Activated naive CD4-positive, alpha-beta T cell treated with anti-CD3 and anti-CD28 coated beads, Interleukin-2, amount 10 ng/mL, durations not matched to agents 7 days and 5 days (primary cell): ENCODE results near the gene KMT5B.
A peak's percentile ranks its signal among the peaks of the same experiment; 100 is the strongest.
"Not testable (repeated sequence)": the region's sequence is repeated elsewhere in the genome, so short reads cannot be mapped to it uniquely, and the experiment has no call there.

Source experiments
- CTCF ChIA-PET: fragments of 350-600 bp; sonication (Branson Sonifier 250); formaldehyde crosslinking; loops from one replicate; lab custom pipeline; 2021; ENCODE audit warnings: antibody characterized with exemption; lab: Charles Lee
- DNase-seq: peaks from one replicate; pipeline ENCODE4 v3.0.0-alpha.2; 2020
- H3K27ac Mint-ChIP-seq: one replicate; pipeline ENCODE4 v1.8.0; 2021; ENCODE audit warnings: mild to moderate bottlenecking, moderate library complexity, mixed read lengths
- H3K27me3 Mint-ChIP-seq: one replicate; pipeline ENCODE4 v1.8.0; 2021; ENCODE audit warnings: mild to moderate bottlenecking, mixed read lengths
- H3K36me3 Mint-ChIP-seq: one replicate; pipeline ENCODE4 v1.8.0; 2021; ENCODE audit warnings: mixed read lengths
- H3K4me1 Mint-ChIP-seq: one replicate; pipeline ENCODE4 v1.8.0; 2021; ENCODE audit warnings: mixed read lengths
- H3K4me3 Mint-ChIP-seq: one replicate; pipeline ENCODE4 v1.8.0; 2021; ENCODE audit warnings: mild to moderate bottlenecking, moderate library complexity, mixed read lengths
- H3K9me3 Mint-ChIP-seq: one replicate; pipeline ENCODE4 v1.8.0; 2021; ENCODE audit warnings: mixed read lengths

The KMT5B gene

DNA sequence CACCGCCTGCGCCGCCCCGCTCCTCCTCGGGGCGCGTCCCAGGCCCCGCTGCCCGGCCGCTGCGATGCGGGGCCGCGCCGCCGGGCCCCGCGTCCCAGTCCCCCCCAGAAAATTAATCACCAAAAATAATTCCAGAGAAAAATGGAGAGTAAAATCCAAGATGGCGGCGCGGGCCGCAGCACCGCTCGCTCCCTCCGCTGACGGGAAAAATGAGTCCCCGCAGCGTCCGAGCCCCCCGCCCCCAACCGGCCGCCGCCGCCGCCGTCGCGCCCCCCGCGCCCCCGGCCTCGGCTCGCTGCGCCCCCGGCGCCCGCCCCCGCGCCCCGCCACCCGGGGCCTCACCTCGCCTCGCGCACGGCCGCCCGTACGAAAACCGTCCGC, at the start of gene KMT5B:
KMT5B (minus strand) TSS at position 162 of the 381 bp plus-strand sequence. CDS start 23,220 bp downstream, outside the sequence.
- CTCF ChIA-PET, result no interaction called here
- peak within 1 kb of the TSS; percentile 95 for H3K27ac Mint-ChIP-seq
- no peaks in the 10 kb centered on the region for H3K9me3 Mint-ChIP-seq
- peaks cover 51% of the 10 kb centered on the region for H3K4me1 Mint-ChIP-seq
- H3K36me3 Mint-ChIP-seq, result peaks cover 5% of the 10 kb centered on the region
- DNase-seq, result no peak
- peak within 1 kb of the TSS; percentile 88 for H3K4me3 Mint-ChIP-seq
- H3K27me3 Mint-ChIP-seq, result peaks cover 57% of the 10 kb centered on the region

DNA sequence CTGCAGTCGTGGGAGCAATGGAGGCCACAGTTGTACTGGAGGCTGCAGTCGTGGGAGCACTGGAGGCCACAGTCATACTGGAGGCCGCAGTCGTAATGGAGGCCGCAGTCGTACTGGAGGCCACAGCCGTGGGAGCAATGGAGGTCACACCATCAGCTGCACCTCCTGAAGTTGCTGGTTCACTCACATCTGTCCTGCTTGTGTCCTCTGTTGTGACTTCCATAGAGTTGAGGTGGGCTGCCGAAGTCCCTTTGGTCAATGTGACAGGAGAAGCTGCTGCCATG, 49.4 kb upstream of the KMT5B start:
- peaks cover 27% of the 10 kb centered on the region for H3K36me3 Mint-ChIP-seq
- no peaks in the 10 kb centered on the region for H3K9me3 Mint-ChIP-seq
- no peak overlapping the region for H3K4me3 Mint-ChIP-seq
- peaks cover 6% of the 10 kb centered on the region for H3K27me3 Mint-ChIP-seq
- DNase-seq, result no peak
- no peak overlapping the region for H3K27ac Mint-ChIP-seq
- CTCF ChIA-PET, result no interaction called here
- peaks cover 10% of the 10 kb centered on the region for H3K4me1 Mint-ChIP-seq

DNA sequence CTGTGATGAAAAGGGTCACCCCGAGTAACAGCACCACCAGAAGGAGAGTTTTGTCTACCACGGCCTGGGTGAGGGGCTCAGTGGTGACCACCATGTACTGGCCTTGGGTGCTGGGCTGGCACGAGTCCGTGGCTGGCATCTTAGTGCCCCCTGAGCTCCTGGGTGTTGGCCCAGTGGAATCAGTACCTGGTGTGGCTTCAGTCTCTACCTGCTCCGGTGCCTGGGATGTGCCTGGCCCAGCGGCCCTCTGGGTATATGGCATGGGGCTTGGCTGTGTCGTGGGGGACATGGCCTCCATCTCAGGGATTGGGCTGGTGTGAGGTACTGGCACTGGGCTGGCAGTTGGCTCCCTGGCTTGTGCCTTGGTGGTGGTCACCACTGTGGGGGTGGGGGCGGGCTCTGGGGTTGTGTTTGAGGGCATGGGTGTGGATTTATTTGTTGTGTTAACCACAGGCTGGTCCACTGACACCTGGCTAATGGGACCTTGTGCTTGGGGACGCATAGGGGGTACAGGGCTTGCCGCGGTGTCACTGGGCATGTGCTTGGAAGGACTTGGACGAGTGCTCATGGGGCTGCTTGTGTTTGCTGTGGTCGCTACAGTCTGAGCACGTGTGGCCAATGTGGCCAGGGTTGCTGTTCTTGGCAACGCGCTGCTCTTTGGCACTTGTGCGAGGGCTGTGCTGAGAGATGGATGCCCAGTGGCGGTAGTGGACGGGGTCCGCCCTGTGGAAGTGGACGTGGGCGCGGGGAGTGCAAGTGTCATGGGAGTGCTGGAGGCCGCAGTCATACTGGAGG, 48.9 kb upstream of the KMT5B start:
- Mint-ChIP-seq H3K4me3 (no peak overlapping the region), H3K4me1 (peaks cover 11% of the 10 kb centered on the region), H3K27ac (no peak overlapping the region), H3K27me3 (peaks cover 8% of the 10 kb centered on the region), H3K9me3 (no peaks in the 10 kb centered on the region), H3K36me3 (peaks cover 26% of the 10 kb centered on the region)
- CTCF ChIA-PET, result interaction anchor here (7.5 kb wide), 1 partner anchor 36 kb away, joined by 173 read pairs; no protein-coding TSS in a partner anchor
- no peak for DNase-seq

DNA sequence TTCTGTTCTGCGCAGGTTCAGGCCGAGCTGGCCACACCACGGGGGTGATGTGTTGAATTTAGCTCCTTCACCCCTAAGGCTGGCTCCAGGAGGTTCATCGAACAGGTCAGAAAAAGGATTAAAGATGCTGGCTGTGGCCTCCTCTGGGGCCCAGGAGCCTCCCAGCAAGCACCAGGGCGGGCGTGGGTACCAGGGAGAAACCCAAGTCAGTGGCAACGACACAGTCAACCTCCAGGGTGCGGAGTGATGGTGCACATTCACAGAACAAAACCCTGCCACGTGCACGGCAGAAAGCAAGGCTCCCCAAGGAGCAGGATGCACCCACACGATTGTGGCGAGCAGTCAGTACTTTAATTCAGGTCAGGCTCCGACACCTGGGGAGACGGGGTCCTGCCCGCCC, 47.9 kb upstream of the KMT5B start:
- H3K36me3 Mint-ChIP-seq, result peaks cover 19% of the 10 kb centered on the region
- no peak for DNase-seq
- peaks cover 4% of the 10 kb centered on the region for H3K4me1 Mint-ChIP-seq
- no peak overlapping the region for H3K4me3 Mint-ChIP-seq
- peaks cover 11% of the 10 kb centered on the region for H3K27me3 Mint-ChIP-seq
- H3K9me3 Mint-ChIP-seq, result no peaks in the 10 kb centered on the region
- no peak overlapping the region for H3K27ac Mint-ChIP-seq
- CTCF ChIA-PET, result interaction anchor here (5.1 to 7.5 kb wide), 2 partner anchors 37 to 122 kb away, joined by 37 to 173 read pairs; no protein-coding TSS in a partner anchor

DNA sequence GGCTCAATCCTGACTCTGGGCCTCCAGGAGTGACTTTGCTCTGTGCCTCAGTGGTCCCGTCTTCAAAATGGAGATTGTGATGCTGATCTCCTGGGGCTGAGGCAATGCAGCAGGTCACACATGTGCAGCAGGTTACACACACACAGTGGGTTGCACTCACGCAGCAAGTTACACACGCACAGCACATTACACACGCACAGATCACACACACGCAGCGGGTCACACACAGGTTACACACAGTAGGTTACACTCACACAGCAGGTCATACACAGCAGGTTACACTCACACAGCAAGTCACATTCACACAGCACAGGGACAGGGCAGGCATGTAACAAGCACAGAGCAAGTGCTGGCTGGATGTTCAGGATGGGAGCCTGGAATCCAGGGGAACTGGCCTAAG, 47.4 kb upstream of the KMT5B start:
- H3K4me3 Mint-ChIP-seq, result no peak overlapping the region
- CTCF ChIA-PET, result interaction anchor here (1.3 to 7.5 kb wide), 4 partner anchors 9 to 123 kb away, joined by 4 to 173 read pairs (median 21); no protein-coding TSS in a partner anchor
- H3K27ac Mint-ChIP-seq, result no peak overlapping the region
- peaks cover 4% of the 10 kb centered on the region for H3K4me1 Mint-ChIP-seq
- no peak for DNase-seq
- peaks cover 11% of the 10 kb centered on the region for H3K27me3 Mint-ChIP-seq
- H3K36me3 Mint-ChIP-seq, result peaks cover 19% of the 10 kb centered on the region
- H3K9me3 Mint-ChIP-seq, result no peaks in the 10 kb centered on the region

DNA sequence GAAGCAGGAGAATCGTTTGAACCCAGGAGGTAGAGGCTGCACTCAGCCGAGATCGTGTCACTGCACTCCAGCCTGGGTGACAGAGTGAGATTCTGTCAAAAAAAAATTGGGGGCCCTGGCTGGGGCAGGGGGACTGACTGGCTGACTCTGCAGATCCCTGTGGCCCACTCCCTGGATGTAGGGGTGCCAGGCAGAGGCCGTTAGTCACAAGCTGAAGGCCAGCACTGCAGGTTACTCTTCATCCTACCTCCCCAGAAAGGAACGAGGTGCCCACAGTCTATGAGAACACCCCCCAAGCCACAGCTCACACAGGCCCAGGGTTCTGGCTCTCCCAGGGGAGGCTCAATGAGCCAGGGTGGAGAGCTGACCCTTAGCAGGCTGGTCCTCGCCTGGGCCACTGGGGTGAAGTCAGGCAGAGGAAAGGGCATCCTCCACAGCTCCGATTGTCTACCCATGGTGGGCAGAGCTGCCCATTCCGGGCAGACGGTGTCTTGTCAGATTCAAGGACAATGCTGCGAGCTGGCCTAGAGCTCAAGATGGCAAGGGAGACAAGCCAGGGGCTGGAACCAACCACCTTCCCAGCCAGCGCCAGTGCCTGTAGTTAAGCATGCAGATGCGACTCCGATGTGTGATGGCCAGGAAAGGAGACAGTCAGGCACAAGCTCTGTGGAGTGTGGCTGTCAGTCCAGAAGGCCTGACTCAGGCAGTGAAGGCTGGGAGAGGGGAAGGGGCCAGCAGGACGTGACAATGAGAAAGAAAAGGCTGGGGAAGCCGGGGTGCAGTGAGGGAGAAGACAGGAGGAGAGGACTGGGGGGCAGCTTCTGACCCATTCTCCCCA, 46.2 kb upstream of the KMT5B start:
- DNase-seq, result no peak
- no peak overlapping the region for H3K27ac Mint-ChIP-seq
- H3K9me3 Mint-ChIP-seq, result no peaks in the 10 kb centered on the region
- H3K4me3 Mint-ChIP-seq, result no peak overlapping the region
- peaks cover 13% of the 10 kb centered on the region for H3K27me3 Mint-ChIP-seq
- peaks cover 4% of the 10 kb centered on the region for H3K4me1 Mint-ChIP-seq
- H3K36me3 Mint-ChIP-seq, result peaks cover 13% of the 10 kb centered on the region
- CTCF ChIA-PET, result interaction anchor here (1.3 to 7.5 kb wide), 4 partner anchors 8 to 124 kb away, joined by 4 to 173 read pairs (median 21); no protein-coding TSS in a partner anchor

DNA sequence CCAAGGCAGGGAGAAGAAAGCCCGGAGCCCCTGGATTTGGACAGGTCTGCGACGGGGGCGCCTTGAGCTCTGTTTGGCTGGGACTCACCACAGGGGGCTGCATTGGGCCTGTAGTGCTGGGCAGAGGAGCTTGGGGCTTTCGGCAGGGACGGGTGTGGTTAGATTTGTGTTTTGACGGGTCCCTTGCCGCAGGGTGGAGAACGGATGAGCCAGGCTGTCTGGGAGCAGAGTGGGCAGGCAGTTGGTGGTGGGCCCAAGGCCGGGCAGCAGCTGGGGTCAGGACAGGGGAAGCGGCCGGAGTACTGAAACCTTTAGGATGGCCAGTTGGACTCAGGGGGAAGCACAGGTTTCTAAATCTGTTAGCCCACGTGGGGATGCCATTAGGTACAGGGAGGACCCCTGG, 45.3 kb upstream of the KMT5B start:
- no peaks in the 10 kb centered on the region for H3K9me3 Mint-ChIP-seq
- H3K27me3 Mint-ChIP-seq, result peaks cover 22% of the 10 kb centered on the region
- CTCF ChIA-PET, result interaction anchor here (0.8 to 7.5 kb wide), 12 partner anchors 8 to 188 kb away, joined by 3 to 173 read pairs (median 5); partner anchors contain the start of gene C11orf24
- peaks cover 4% of the 10 kb centered on the region for H3K4me1 Mint-ChIP-seq
- no peak overlapping the region for H3K27ac Mint-ChIP-seq
- no peak overlapping the region for H3K4me3 Mint-ChIP-seq
- no peak for DNase-seq
- H3K36me3 Mint-ChIP-seq, result peaks cover 13% of the 10 kb centered on the region

DNA sequence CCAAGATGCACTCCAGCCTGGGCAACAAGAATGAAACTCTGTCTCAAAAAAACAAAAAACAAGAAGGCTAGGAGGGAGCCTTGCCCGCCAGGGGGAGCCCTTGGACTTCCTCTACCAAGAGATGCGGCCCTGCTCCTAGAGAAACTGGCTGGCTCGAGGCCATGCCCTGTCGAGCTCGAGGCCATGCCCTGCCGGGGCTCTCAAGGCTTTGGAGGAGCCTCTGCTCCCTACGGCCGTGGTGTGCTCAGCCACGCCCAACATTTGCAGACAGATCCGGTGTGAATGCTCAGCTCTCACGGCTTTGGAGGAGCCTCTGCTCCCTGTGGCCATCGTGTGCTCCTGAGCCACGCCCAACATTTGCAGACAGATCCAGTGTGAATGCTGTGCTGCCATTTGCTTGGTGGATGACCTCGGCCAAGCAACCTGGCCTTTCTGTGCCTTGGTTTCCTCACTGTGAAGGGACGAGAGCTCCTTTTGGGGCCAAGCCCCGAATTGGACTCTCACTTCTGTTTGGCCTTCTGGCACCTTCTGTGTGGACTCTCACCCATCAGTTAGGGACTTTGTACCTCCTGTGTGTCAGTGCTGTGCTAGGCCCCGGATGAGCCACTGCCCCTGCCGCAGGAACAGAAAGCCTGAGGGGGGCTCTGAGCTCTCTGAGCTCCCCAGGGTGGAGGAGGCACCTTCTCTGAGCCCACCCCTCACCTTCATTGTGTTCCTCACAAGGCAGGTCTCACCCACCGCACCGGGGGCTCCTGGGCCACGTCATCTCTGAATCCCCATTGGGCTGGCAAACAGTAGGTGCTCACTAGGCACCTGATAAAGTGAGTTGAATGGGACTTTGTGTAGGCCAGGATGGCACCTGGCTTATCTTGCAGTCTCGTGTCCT, 44.6 kb upstream of the KMT5B start:
- Mint-ChIP-seq H3K9me3 (no peaks in the 10 kb centered on the region), H3K4me1 (peaks cover 4% of the 10 kb centered on the region), H3K4me3 (no peak overlapping the region), H3K36me3 (peaks cover 9% of the 10 kb centered on the region), H3K27ac (no peak overlapping the region), H3K27me3 (peaks cover 22% of the 10 kb centered on the region)
- CTCF ChIA-PET, result interaction anchor here (0.6 to 7.5 kb wide), 23 partner anchors 8 to 541 kb away, joined by 3 to 173 read pairs (median 3); partner anchors contain the start of gene C11orf24
- DNase-seq, result peak; percentile 97

DNA sequence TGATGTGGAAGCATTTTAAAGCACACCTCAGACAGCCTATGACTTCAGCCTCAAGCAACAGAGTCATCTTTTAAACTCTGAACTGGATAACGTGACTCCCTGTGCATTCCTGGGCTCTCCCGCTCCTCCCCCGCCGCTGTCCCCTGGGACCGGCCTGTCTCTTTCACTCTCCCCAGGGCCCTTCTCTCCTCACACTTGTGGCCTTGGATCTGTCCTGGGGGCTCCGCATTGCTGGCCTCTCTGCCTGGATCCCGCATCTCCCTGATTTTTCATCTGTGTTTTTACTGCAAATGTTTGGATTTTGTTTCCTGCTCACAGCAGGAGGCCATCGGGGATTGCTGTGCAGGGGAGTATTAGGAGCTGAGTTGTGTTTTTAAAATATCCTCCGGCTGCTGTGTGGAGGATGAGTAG, 43.2 kb upstream of the KMT5B start:
- H3K36me3 Mint-ChIP-seq, result peaks cover under 1% of the 10 kb centered on the region
- H3K4me3 Mint-ChIP-seq, result no peak overlapping the region
- H3K27me3 Mint-ChIP-seq, result peaks cover 22% of the 10 kb centered on the region
- CTCF ChIA-PET, result interaction anchor here (1.9 to 7.5 kb wide), 5 partner anchors 10 to 127 kb away, joined by 4 to 173 read pairs (median 19); partner anchors contain the start of gene C11orf24
- H3K4me1 Mint-ChIP-seq, result peaks cover 4% of the 10 kb centered on the region
- no peak for DNase-seq
- H3K27ac Mint-ChIP-seq, result no peak overlapping the region
- no peaks in the 10 kb centered on the region for H3K9me3 Mint-ChIP-seq

DNA sequence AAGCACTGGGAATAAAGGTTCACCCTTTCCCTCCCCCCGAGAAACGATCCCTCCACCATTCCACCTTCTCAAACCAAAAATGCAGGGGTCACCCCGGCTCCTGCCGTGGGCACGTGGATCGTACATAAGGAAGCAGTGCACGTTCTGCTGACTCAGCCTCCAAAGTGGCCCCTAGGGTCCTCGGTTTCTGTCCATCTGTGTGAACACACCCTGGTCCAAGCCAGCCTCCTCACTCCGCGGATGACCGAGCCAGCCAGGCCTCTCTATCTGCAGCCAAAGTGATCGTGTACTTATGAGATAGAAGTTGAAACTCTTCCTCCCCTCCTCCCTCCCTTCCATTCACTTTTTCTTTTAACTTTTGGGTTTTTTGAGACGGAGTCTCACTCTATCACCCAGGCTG, 42.4 kb upstream of the KMT5B start:
- no peaks in the 10 kb centered on the region for H3K36me3 Mint-ChIP-seq
- peaks cover 4% of the 10 kb centered on the region for H3K4me1 Mint-ChIP-seq
- no peak overlapping the region for H3K27ac Mint-ChIP-seq

DNA sequence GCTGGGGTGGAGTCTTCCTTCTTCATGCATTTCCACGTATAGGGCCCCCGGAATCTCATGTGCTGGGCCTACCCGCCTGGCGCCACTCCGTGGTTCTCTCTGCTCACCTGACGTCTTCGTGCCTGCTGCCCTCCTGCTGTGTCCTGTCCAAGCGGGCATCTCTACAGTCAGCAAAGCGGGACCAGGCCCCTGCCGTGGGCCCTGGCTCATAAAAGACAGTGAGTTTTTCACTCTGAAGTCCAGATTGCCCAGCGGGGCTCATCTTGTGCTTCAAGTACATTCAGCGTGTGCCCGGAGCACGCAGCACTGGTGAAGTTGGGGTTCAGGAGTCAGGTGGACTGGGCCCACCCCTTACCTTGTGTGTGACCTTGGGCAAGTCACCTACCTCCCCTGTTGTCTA, 41.3 kb upstream of the KMT5B start:
- no peak overlapping the region for H3K27ac Mint-ChIP-seq
- no peak overlapping the region for H3K4me3 Mint-ChIP-seq
- H3K27me3 Mint-ChIP-seq, result peaks cover 22% of the 10 kb centered on the region
- DNase-seq, result no peak
- CTCF ChIA-PET, result interaction anchor here (2.0 to 7.5 kb wide), 3 partner anchors 16 to 45 kb away, joined by 8 to 173 read pairs (median 14); no protein-coding TSS in a partner anchor
- H3K9me3 Mint-ChIP-seq, result peaks cover 8% of the 10 kb centered on the region
- H3K4me1 Mint-ChIP-seq, result peaks cover 4% of the 10 kb centered on the region
- H3K36me3 Mint-ChIP-seq, result peaks cover under 1% of the 10 kb centered on the region

More for the DNA sequence above, 42.4 kb upstream of the KMT5B start:
- H3K27me3 Mint-ChIP-seq, result peaks cover 22% of the 10 kb centered on the region
- no peak for DNase-seq
- CTCF ChIA-PET, result interaction anchor here (7.5 kb wide), 1 partner anchor 43 kb away, joined by 173 read pairs; no protein-coding TSS in a partner anchor
- no peak overlapping the region for H3K4me3 Mint-ChIP-seq
- no peaks in the 10 kb centered on the region for H3K9me3 Mint-ChIP-seq

DNA sequence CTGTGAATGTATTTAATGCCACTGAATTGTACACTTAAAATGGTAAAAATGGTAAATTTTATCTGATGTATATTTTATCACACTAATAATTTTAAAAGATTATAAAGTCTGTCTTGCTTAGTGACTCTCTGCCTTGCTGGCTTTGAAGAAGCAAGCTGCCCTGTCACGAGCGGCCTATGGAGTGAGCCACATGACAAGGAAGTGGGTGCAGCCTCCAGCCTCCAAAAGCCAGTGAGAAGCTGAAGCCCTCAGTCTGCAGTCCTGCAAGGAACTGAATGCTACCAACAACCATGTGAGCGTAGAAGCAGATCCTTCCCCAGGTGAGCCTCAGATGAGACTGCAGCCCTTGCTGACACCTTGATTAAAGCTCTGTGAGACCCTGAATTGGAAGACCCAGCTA, 38.7 kb upstream of the KMT5B start:
- DNase-seq, result no peak
- H3K4me1 Mint-ChIP-seq, result no peaks in the 10 kb centered on the region
- no peak overlapping the region for H3K4me3 Mint-ChIP-seq
- peaks cover 14% of the 10 kb centered on the region for H3K27me3 Mint-ChIP-seq
- no peak overlapping the region for H3K27ac Mint-ChIP-seq
- peaks cover 12% of the 10 kb centered on the region for H3K9me3 Mint-ChIP-seq
- peaks cover 3% of the 10 kb centered on the region for H3K36me3 Mint-ChIP-seq
- CTCF ChIA-PET, result interaction anchor here (1.0 to 3.2 kb wide), 3 partner anchors 8 to 131 kb away, joined by 3 to 14 read pairs (median 4); no protein-coding TSS in a partner anchor

DNA sequence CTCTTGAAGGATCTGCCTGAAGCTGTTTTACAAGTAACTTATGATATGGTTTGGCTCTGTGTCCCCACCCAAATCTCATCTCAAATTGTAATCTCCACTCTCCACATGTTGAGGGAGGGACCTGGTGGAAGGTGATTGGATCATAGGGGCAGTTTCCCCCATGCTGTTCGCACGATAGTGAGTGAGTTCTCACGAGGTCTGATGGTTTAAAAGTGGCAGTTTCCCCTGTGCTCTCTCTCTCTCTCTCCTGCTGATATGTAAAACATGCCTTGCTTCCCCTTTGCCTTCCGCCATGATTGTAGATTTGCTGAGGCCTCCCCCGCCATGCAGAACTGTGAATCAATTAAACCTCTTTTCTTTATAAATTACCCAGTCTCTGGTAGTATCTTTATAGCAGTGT, 31.8 kb upstream of the KMT5B start:
- H3K27ac Mint-ChIP-seq, H3K4me3 Mint-ChIP-seq, DNase-seq, H3K4me1 Mint-ChIP-seq, H3K27me3 Mint-ChIP-seq, CTCF ChIA-PET, H3K36me3 Mint-ChIP-seq: not testable (repeated sequence)
- H3K9me3 Mint-ChIP-seq, result peaks cover 11% of the 10 kb centered on the region
